ENCODE data around the gene SLC9A5.

The SLC9A5 gene

GRCh38 chr16:67230809-67231660 is 17.7 kb upstream of the SLC9A5 start:
- Histone ChIP-seq H2AFZ (ENCODE audit: low read depth, low read length) (no peak overlapping the region), H4K20me1 (ENCODE audit: insufficient read depth, low read length) (no peaks in the 10 kb centered on the region), H3K4me1 (ENCODE audit: low read length) (peaks cover 9% of the 10 kb centered on the region), H3K9ac (ENCODE audit: low read length) (no peak overlapping the region), H3K27me3 (ENCODE audit: low read depth, low read length) (no peaks in the 10 kb centered on the region), H3K4me3 (ENCODE audit: low read length) (no peak overlapping the region), H3K27ac (ENCODE audit: low read length) (no peak overlapping the region), H3K4me2 (ENCODE audit: low read length) (no peak overlapping the region), H3K36me3 (replicated peaks; ENCODE audit: low read depth, low read length) (peaks cover 51% of the 10 kb centered on the region), H3K9me3 (ENCODE audit: insufficient read depth, low read length) (no peaks in the 10 kb centered on the region), H3K79me2 (ENCODE audit: low read length) (peaks cover 21% of the 10 kb centered on the region)
- TF ChIP-seq CTCF (IDR thresholded peaks at IDR 0.05; ENCODE audit: low read depth, low read length) (no peak), EZH2phosphoT487 (IDR thresholded peaks at IDR 0.05; ENCODE audit: low read depth) (no peak)

GRCh38 chr16:67233596-67233995 is 15.2 kb upstream of the SLC9A5 start:
- Histone ChIP-seq H3K4me1 (ENCODE audit: low read length) (no peaks in the 10 kb centered on the region), H3K9me3 (ENCODE audit: insufficient read depth, low read length) (no peaks in the 10 kb centered on the region), H3K27me3 (ENCODE audit: low read depth, low read length) (no peaks in the 10 kb centered on the region), H3K9ac (ENCODE audit: low read length) (no peak overlapping the region), H3K36me3 (replicated peaks; ENCODE audit: low read depth, low read length) (peaks cover 61% of the 10 kb centered on the region), H3K4me3 (ENCODE audit: low read length) (no peak overlapping the region), H3K4me2 (ENCODE audit: low read length) (no peak overlapping the region), H4K20me1 (ENCODE audit: insufficient read depth, low read length) (no peaks in the 10 kb centered on the region), H3K27ac (ENCODE audit: low read length) (no peak overlapping the region), H3K79me2 (ENCODE audit: low read length) (peaks cover 4% of the 10 kb centered on the region), H2AFZ (ENCODE audit: low read depth, low read length) (no peak overlapping the region)
- TF ChIP-seq CTCF (IDR thresholded peaks at IDR 0.05; ENCODE audit: low read depth, low read length) = no peak
- TF ChIP-seq EZH2phosphoT487 (IDR thresholded peaks at IDR 0.05; ENCODE audit: low read depth) = no peak

DNA sequence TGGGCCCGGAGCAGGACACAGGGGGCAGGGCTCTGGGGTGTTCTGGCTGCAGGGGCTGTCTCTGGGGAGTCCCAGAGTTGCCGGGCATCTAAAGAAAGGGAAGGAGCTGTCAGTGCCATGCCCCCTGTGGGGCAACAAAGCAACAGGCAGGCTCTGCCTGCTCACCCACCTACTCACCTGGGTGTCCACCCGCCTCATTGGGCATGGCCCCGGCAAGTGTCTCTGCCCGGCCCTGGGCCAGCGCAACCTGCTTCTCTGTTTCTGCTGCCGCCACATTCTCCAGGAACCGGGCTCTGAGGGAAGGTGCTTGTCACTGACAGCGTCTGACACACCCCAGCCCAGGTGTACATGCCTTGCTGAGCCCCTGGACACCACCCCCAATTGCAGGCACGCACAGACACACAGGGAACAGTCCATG is 14.6 kb upstream of the SLC9A5 start:
- Histone ChIP-seq H3K4me1 (ENCODE audit: low read length) (no peaks in the 10 kb centered on the region), H3K9ac (ENCODE audit: low read length) (no peak overlapping the region), H3K9me3 (ENCODE audit: insufficient read depth, low read length) (no peaks in the 10 kb centered on the region), H3K4me3 (ENCODE audit: low read length) (no peak overlapping the region), H3K4me2 (ENCODE audit: low read length) (no peak overlapping the region), H4K20me1 (ENCODE audit: insufficient read depth, low read length) (no peaks in the 10 kb centered on the region), H3K79me2 (ENCODE audit: low read length) (no peaks in the 10 kb centered on the region), H3K36me3 (replicated peaks; ENCODE audit: low read depth, low read length) (peaks cover 56% of the 10 kb centered on the region), H3K27me3 (ENCODE audit: low read depth, low read length) (no peaks in the 10 kb centered on the region), H3K27ac (ENCODE audit: low read length) (no peak overlapping the region), H2AFZ (ENCODE audit: low read depth, low read length) (no peak overlapping the region)
- no peak for TF ChIP-seq EZH2phosphoT487 (IDR thresholded peaks at IDR 0.05; ENCODE audit: low read depth)
- TF ChIP-seq CTCF (IDR thresholded peaks at IDR 0.05; ENCODE audit: low read depth, low read length) = no peak

DNA sequence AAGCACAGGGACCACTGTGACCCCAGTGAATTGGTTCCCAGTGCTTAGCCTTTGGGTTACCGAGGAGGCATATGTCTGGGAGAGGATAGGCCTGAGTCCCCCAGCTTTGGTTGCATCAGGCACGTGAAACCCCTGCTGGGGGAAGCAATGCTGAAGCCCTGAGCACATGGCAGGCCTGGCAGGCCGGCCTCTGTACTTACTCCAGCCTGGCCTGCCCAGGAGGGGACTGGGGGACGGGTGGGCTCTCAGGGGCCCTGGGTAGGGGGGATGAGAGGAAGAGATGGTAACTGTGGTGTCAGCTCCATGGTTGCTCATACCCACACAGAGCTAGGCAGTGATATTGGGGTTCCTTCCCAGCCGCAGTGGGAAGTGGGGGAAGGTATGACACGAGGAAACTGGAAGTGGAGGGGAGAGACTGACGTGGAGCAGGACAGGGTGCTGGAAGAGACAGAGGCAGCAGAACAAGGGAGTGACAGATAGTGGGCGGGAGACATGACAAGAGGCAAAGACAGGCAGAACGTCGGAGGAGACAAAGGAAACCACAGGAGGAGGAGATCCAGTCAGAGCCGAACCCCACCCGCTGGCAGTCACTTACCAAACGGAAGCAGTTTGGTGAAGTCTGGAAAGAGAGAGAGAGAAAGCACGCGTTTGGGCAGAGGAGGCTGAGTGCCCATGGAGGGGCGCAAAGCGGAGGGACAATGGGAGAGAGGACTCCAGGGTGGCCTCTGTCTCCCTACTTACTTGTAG is 12.8 kb upstream of the SLC9A5 start:
- Histone ChIP-seq H3K9me3 (ENCODE audit: insufficient read depth, low read length) (no peaks in the 10 kb centered on the region), H2AFZ (ENCODE audit: low read depth, low read length) (no peak overlapping the region), H3K4me3 (ENCODE audit: low read length) (no peak overlapping the region), H4K20me1 (ENCODE audit: insufficient read depth, low read length) (no peaks in the 10 kb centered on the region), H3K36me3 (replicated peaks; ENCODE audit: low read depth, low read length) (peaks cover 45% of the 10 kb centered on the region), H3K9ac (ENCODE audit: low read length) (no peak overlapping the region), H3K4me1 (ENCODE audit: low read length) (no peaks in the 10 kb centered on the region), H3K27ac (ENCODE audit: low read length) (no peak overlapping the region), H3K4me2 (ENCODE audit: low read length) (no peak overlapping the region), H3K79me2 (ENCODE audit: low read length) (no peaks in the 10 kb centered on the region), H3K27me3 (ENCODE audit: low read depth, low read length) (no peaks in the 10 kb centered on the region)
- TF ChIP-seq EZH2phosphoT487 (IDR thresholded peaks at IDR 0.05; ENCODE audit: low read depth) = no peak
- no peak for TF ChIP-seq CTCF (IDR thresholded peaks at IDR 0.05; ENCODE audit: low read depth, low read length)
